Measurements from ENCODE around the gene MRPL23. TPM values are rescaled to one million over a fixed set of nuclear protein-coding genes. Genes with fewer than 3 reads are reported as not detected.

MRPL23 gene
- total and polyA plus RNA-seq, 2 donors (not counting 3 experiments of a cell fraction or from before 2014, with no cell fraction given), result 72.7 to 222 TPM

DNA sequence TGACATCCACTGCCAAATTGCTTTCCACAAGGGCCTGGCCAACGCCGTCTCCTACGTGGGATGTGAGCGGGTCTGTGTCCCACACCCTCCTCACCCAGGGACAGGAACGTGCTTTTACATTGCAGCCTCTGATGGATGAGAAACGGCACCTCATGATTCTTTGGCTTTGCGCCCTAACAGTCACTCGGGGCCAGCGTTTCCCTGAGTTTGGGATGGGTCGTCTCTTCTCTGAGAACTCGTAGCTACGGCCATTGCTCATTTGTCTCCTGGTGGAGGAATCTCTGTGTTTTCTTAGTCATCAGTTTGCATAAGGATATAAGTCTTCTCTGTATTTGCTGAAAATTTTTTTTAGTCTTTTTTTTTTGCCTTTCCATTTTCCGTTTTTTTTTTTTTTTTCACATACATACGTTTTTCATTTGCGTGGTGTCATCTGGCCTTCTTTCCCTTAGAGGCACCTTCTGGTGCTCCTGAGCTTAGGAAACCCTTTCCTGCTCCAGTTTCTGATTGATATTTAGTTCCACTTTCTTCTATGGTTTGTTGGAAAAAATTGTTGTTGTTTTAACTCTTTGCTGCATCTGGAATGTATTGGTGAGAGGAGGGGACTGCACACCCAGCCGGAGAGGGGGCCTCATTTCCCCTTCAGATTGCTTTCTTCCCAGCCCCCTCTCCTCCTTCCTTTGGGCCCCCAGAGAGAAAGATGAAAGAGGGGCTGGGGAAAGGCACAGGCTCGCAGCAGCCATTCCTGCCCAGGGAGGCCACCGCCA lies 15.6 kb upstream of the MRPL23 start:
- H3K9me3 ChIP-seq (replicated peaks; ENCODE audit: control insufficient read depth, insufficient read depth, low read length), result no peaks in the 10 kb centered on the region
- H3K36me3 ChIP-seq (ENCODE audit: control insufficient read depth in 2 of 2, extremely low read depth in 1 of 2, insufficient read depth in 2 of 2, low read length in 2 of 2), result no peaks in the 10 kb centered on the region
- H3K27ac ChIP-seq (ENCODE audit: insufficient read depth, low read depth, low read length), result no peak overlapping the region
- intact Hi-C loops (cut with micrococcal nuclease) (no loop called here), dilution Hi-C loops (cut with MboI; ENCODE audit: extremely low pct_ligation_motif_present, low sequenced_read_pairs) (no loop called here)
- no TSS peak for BruUV-seq (replicated peaks)
- H3K4me2 ChIP-seq (ENCODE audit: insufficient read depth, low read length), result no peak overlapping the region
- H3K4me3 ChIP-seq (replicated peaks in 1 of 3; ENCODE audit: insufficient read depth in 1 of 3, low read depth in 1 of 3, low read length in 3 of 3), result no peak overlapping the region
- TF ChIP-seq POLR2AphosphoS5 (IDR thresholded peaks at IDR 0.05; ENCODE audit: insufficient read depth, low read depth, low read length), result no peak
- no peak for TF ChIP-seq POLR2A (IDR thresholded peaks at IDR 0.05; ENCODE audit: low read depth, low read length)
- TF ChIP-seq, protein P1, sequence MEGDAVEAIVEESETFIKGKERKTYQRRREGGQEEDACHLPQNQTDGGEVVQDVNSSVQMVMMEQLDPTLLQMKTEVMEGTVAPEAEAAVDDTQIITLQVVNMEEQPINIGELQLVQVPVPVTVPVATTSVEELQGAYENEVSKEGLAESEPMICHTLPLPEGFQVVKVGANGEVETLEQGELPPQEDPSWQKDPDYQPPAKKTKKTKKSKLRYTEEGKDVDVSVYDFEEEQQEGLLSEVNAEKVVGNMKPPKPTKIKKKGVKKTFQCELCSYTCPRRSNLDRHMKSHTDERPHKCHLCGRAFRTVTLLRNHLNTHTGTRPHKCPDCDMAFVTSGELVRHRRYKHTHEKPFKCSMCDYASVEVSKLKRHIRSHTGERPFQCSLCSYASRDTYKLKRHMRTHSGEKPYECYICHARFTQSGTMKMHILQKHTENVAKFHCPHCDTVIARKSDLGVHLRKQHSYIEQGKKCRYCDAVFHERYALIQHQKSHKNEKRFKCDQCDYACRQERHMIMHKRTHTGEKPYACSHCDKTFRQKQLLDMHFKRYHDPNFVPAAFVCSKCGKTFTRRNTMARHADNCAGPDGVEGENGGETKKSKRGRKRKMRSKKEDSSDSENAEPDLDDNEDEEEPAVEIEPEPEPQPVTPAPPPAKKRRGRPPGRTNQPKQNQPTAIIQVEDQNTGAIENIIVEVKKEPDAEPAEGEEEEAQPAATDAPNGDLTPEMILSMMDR (IDR thresholded peaks at IDR 0.05; ENCODE audit: extremely low read depth in 1 of 2, insufficient read depth in 1 of 2, low read depth in 1 of 2, low read length in 2 of 2), result no peak
- no peak for TF ChIP-seq FOS (IDR thresholded peaks at IDR 0.05; ENCODE audit: borderline replicate concordance, insufficient read depth, low read length)
- TF ChIP-seq, protein P2, sequence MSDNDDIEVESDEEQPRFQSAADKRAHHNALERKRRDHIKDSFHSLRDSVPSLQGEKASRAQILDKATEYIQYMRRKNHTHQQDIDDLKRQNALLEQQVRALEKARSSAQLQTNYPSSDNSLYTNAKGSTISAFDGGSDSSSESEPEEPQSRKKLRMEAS (IDR thresholded peaks at IDR 0.05; ENCODE audit: insufficient read depth, insufficient read length), result no peak
- TF ChIP-seq JUN (IDR thresholded peaks at IDR 0.05; ENCODE audit: borderline replicate concordance, insufficient read depth, insufficient read length, low read depth), result no peak
- TF ChIP-seq GATA2 (IDR thresholded peaks at IDR 0.05; ENCODE audit: insufficient read depth, insufficient read length, low read depth, low read length), result no peak
- no peak for TF ChIP-seq MYC (IDR thresholded peaks at IDR 0.05; ENCODE audit: low read depth, low read length)
- no peak for TF ChIP-seq EZH2 (IDR thresholded peaks at IDR 0.05; ENCODE audit: borderline replicate concordance, low read depth, low read length, severe bottlenecking)
- FAIRE-seq (no peak), DNase-seq (ENCODE audit: low read depth, low spot score) (no peak)
- no peak overlapping the region for H3K9ac ChIP-seq (replicated peaks; ENCODE audit: extremely low read depth, insufficient read depth, low read length)
- no peak overlapping the region for H2AFZ ChIP-seq (ENCODE audit: low read depth, low read length)
- ChIA-PET CTCF (interaction anchor here (0.8 kb wide), 1 partner anchor 49 kb away, joined by 3 read pairs; no protein-coding TSS in a partner anchor), POLR2A (no interaction called here)
- H3K4me1 ChIP-seq (ENCODE audit: control insufficient read depth, extremely low read depth, insufficient read depth, low read length), result no peaks in the 10 kb centered on the region
- no peaks in the 10 kb centered on the region for H3K27me3 ChIP-seq (ENCODE audit: control insufficient read depth in 2 of 2, insufficient read depth in 2 of 2, low read length in 2 of 2)
- H3K9me1 ChIP-seq (replicated peaks; ENCODE audit: control insufficient read depth, extremely low read depth, insufficient read depth, low read length), result no peaks in the 10 kb centered on the region
- no peaks in the 10 kb centered on the region for H3K79me2 ChIP-seq (ENCODE audit: control insufficient read depth, insufficient read depth, low read length)
- no peaks in the 10 kb centered on the region for H4K20me1 ChIP-seq (replicated peaks; ENCODE audit: control insufficient read depth, extremely low read depth, insufficient read depth, low read length)
